Neural progenitor cell (in vitro differentiated cells): ENCODE data around the gene SWI5. TPM values are rescaled to one million over a fixed set of nuclear protein-coding genes. Genes with fewer than 3 reads are reported as not detected.
"Not testable (repeated sequence)": the region's sequence is repeated elsewhere in the genome, so short reads cannot be mapped to it uniquely, and the experiment has no call there.

Source experiments
- DNase-seq: peaks from one replicate; pipeline ENCODE4 v3.0.0-alpha.2; 2016; ENCODE audit warnings: low spot score
- H2AFZ ChIP-seq: fragments of 200-600 bp; sonication (generic); replicated peaks from 2 replicates; pipeline ENCODE4 v1.6.1; 2016; ENCODE audit warnings: antibody characterized with exemption
- H3F3A ChIP-seq: fragments of 200-600 bp; sonication (generic); 2 replicates; pipeline ENCODE4 v1.6.1; 2016; ENCODE audit warnings: antibody characterized with exemption, low read depth
- H3K27ac ChIP-seq: fragments of 200-600 bp; sonication (generic); 2 replicates; pipeline ENCODE4 v1.5.1; 2016; ENCODE audit warnings: mild to moderate bottlenecking
- H3K27me3 ChIP-seq: fragments of 200-600 bp; sonication (generic); 2 replicates; pipeline ENCODE4 v1.6.1; 2016; ENCODE audit warnings: mild to moderate bottlenecking, moderate library complexity
- H3K36me3 ChIP-seq: fragments of 200-600 bp; sonication (generic); 2 replicates; pipeline ENCODE4 v1.5.1; 2016
- H3K4me1 ChIP-seq: fragments of 200-600 bp; sonication (generic); 2 replicates; pipeline ENCODE4 v1.6.1; 2016; ENCODE audit warnings: mixed run types
- H3K4me2 ChIP-seq: fragments of 200-600 bp; sonication (generic); 2 replicates; pipeline ENCODE4 v1.6.1; 2016
- H3K4me3 ChIP-seq: fragments of 200-600 bp; sonication (generic); 2 replicates; pipeline ENCODE4 v1.5.1; 2016
- H3K79me2 ChIP-seq: fragments of 200-600 bp; sonication (generic); 2 replicates; pipeline ENCODE4 v1.6.1; 2016; ENCODE audit warnings: low read depth
- H3K9ac ChIP-seq: fragments of 200-600 bp; sonication (generic); 2 replicates; pipeline ENCODE4 v1.6.1; 2016
- H3K9me3 ChIP-seq: fragments of 200-600 bp; sonication (generic); 2 replicates; pipeline ENCODE4 v1.5.1; 2016; ENCODE audit warnings: low read depth
- H4K20me1 ChIP-seq: fragments of 200-600 bp; sonication (generic); 2 replicates; pipeline ENCODE4 v1.6.1; 2016; ENCODE audit warnings: low read depth
- H3K27ac Mint-ChIP-seq: 3 replicates; pipeline ENCODE4 v1.8.0; 2021; ENCODE audit warnings: mixed read lengths
- H3K27me3 Mint-ChIP-seq: 2 replicates; pipeline ENCODE4 v1.8.0; 2022; ENCODE audit warnings: low read depth, mild to moderate bottlenecking, inconsistent platforms, moderate library complexity, mixed read lengths; ENCODE audit not compliant: insufficient read depth
- H3K36me3 Mint-ChIP-seq: 3 replicates; pipeline ENCODE4 v1.8.0; 2021; ENCODE audit warnings: mixed read lengths
- H3K4me1 Mint-ChIP-seq: 3 replicates; pipeline ENCODE4 v1.8.0; 2021; ENCODE audit warnings: mixed read lengths
- H3K4me3 Mint-ChIP-seq: 3 replicates; pipeline ENCODE4 v1.8.0; 2021; ENCODE audit warnings: mild to moderate bottlenecking, moderate library complexity, mixed read lengths
- H3K9me3 Mint-ChIP-seq: 3 replicates; pipeline ENCODE4 v1.8.0; 2020; ENCODE audit warnings: mixed read lengths
- EZH2 ChIP-seq: fragments of 200-600 bp; sonication (generic); IDR thresholded peaks from 2 replicates; pipeline ENCODE4 v1.6.1; 2017; ENCODE audit warnings: antibody characterized with exemption, mild to moderate bottlenecking, moderate library complexity
- EZH2phosphoT487 ChIP-seq: fragments of 200-600 bp; sonication (generic); IDR thresholded peaks from 2 replicates; pipeline ENCODE4 v1.6.1; 2017; ENCODE audit warnings: antibody characterized with exemption
- total RNA-seq: library from RNA; depleted of rRNA; stranded (reverse); fragments of >200 nt; gene quantifications from 2 replicates; pipeline ENCODE4 v1.2.3, GENCODE V29; 2015; ENCODE audit warnings: low replicate concordance
- TF ChIP-seq, protein P1 (sequence below): fragments of 200-600 bp; sonication (generic); IDR thresholded peaks from 2 replicates; pipeline ENCODE4 v1.5.1; 2017; ENCODE audit warnings: antibody characterized with exemption, mild to moderate bottlenecking

Gene SWI5
- total RNA-seq, 1 donor from 2014 or later, result 15.0 TPM

DNA sequence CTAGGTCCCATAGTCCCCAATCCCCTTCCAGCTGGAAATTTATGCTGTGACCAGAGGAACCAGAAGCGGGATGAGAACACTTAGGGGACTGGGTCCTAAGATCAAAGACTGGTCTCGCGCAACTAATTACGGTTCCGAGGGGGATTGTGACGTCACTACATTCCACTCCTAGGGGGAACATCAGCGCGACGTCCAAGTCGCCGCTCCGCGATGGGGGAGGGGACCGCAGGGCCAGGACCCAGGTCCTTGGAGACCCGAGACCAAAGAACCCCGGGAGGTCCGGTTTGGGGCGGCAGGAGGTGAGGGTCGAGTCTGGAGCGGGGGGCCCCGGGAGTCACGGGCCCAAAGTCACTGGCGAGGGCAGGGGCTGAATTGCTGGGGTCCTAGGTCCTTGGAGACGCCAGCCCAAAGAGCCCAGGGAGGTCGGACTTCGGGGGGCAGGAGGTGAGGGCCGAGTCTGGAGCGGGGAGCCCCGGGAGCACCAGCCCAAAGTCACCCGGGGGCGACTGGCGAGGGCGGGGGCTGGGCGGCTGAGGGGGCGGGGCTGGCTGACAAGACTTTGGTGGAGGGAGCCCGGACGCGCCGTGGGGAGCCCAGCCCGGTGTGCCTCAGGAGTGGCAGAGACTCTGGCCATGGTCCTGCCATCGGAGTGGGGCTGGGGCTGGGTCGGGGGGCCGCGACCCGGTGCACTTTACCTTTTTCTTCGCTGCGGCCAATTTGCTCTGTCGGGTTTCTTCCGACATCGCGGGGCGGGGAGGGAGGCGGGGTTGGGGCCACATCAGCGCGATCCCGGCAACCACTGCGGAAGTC lies 673 bp upstream of the SWI5 start, which contains the start of gene GOLGA2:
Gene GOLGA2, minus strand, starts transcription at position 810 of the 810 bp plus-strand sequence. Its CDS starts 31 bp downstream, at position 779.
- Mint-ChIP-seq H3K27me3 (no peaks in the 10 kb centered on the region), H3K4me1 (peaks cover 26% of the 10 kb centered on the region), H3K4me3 (peak within 1 kb of the TSS; percentile 92), H3K27ac (peak within 1 kb of the TSS; percentile 93), H3K36me3 (peaks cover 14% of the 10 kb centered on the region), H3K9me3 (no peaks in the 10 kb centered on the region)
- Histone ChIP-seq H3K27me3 (no peaks in the 10 kb centered on the region), H2AFZ (peak within 1 kb of the TSS; percentile 81), H4K20me1 (peaks cover 14% of the 10 kb centered on the region), H3K36me3 (no peaks in the 10 kb centered on the region), H3K9me3 (no peaks in the 10 kb centered on the region), H3K27ac (no peak within 1 kb of the TSS), H3K79me2 (peaks cover 21% of the 10 kb centered on the region), H3K9ac (peak within 1 kb of the TSS; percentile 61), H3K4me1 (peaks cover 6% of the 10 kb centered on the region), H3F3A (no peaks in the 10 kb centered on the region), H3K4me3 (peak within 1 kb of the TSS; percentile 82), H3K4me2 (peak within 1 kb of the TSS; percentile 84)
- TF ChIP-seq, protein P1, sequence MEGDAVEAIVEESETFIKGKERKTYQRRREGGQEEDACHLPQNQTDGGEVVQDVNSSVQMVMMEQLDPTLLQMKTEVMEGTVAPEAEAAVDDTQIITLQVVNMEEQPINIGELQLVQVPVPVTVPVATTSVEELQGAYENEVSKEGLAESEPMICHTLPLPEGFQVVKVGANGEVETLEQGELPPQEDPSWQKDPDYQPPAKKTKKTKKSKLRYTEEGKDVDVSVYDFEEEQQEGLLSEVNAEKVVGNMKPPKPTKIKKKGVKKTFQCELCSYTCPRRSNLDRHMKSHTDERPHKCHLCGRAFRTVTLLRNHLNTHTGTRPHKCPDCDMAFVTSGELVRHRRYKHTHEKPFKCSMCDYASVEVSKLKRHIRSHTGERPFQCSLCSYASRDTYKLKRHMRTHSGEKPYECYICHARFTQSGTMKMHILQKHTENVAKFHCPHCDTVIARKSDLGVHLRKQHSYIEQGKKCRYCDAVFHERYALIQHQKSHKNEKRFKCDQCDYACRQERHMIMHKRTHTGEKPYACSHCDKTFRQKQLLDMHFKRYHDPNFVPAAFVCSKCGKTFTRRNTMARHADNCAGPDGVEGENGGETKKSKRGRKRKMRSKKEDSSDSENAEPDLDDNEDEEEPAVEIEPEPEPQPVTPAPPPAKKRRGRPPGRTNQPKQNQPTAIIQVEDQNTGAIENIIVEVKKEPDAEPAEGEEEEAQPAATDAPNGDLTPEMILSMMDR, result no peak
- TF ChIP-seq EZH2phosphoT487, result no peak
- no peak for TF ChIP-seq EZH2
- peak; percentile 82 for DNase-seq

DNA sequence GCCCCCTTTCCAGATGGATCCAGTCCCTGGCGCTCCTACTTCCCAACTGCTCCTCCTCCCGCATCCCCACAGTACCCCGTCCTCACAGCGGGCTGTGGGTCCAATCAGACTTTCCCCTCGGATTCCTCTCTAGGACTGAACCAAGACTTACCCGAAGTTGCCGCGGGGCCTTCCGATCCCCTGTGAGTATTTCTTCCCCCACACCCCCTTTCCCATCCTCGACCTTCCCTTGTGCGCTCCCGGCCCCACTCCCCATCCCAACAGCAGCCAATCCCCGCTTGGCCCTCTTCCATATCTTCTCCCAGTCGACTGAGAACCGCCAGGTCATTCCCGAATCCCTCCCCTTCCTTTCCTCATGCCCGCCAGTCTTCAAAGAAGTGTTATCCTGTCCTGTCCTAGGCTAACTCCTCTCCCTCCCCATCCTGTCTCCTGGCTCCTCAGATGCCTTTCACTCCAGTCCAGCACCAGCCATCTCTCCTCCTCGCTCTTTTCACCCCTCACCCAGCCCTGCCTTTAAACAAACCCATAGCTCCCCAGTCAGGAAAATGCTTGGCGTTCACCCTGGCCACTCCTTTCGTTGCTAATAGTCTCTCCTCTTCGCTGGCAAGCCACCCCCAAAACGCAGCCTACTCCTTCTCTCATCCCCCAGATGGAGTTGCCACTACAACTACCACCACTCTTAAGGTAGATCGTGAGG lies 646 bp downstream of the SWI5 start:
- H3K27ac ChIP-seq, result no peak overlapping the region
- DNase-seq, result peak; percentile 61
- peak overlapping the region; percentile 82 for H3K4me3 ChIP-seq
- Mint-ChIP-seq H3K36me3 (peaks cover 14% of the 10 kb centered on the region), H3K27ac (peak overlapping the region; percentile 34), H3K27me3 (no peaks in the 10 kb centered on the region), H3K4me1 (peaks cover 26% of the 10 kb centered on the region), H3K9me3 (no peaks in the 10 kb centered on the region), H3K4me3 (peak overlapping the region; percentile 92)
- peaks cover 6% of the 10 kb centered on the region for H3K4me1 ChIP-seq
- H3K27me3 ChIP-seq, result no peaks in the 10 kb centered on the region
- H3K4me2 ChIP-seq, result peak overlapping the region; percentile 73
- H3K9me3 ChIP-seq, result no peaks in the 10 kb centered on the region
- peak overlapping the region; percentile 41 for H3K9ac ChIP-seq
- no peaks in the 10 kb centered on the region for H3K36me3 ChIP-seq
- no peaks in the 10 kb centered on the region for H3F3A ChIP-seq
- peak overlapping the region; percentile 21 for H2AFZ ChIP-seq
- H4K20me1 ChIP-seq, result peaks cover 14% of the 10 kb centered on the region
- TF ChIP-seq, protein P1, result no peak
- peaks cover 21% of the 10 kb centered on the region for H3K79me2 ChIP-seq

DNA sequence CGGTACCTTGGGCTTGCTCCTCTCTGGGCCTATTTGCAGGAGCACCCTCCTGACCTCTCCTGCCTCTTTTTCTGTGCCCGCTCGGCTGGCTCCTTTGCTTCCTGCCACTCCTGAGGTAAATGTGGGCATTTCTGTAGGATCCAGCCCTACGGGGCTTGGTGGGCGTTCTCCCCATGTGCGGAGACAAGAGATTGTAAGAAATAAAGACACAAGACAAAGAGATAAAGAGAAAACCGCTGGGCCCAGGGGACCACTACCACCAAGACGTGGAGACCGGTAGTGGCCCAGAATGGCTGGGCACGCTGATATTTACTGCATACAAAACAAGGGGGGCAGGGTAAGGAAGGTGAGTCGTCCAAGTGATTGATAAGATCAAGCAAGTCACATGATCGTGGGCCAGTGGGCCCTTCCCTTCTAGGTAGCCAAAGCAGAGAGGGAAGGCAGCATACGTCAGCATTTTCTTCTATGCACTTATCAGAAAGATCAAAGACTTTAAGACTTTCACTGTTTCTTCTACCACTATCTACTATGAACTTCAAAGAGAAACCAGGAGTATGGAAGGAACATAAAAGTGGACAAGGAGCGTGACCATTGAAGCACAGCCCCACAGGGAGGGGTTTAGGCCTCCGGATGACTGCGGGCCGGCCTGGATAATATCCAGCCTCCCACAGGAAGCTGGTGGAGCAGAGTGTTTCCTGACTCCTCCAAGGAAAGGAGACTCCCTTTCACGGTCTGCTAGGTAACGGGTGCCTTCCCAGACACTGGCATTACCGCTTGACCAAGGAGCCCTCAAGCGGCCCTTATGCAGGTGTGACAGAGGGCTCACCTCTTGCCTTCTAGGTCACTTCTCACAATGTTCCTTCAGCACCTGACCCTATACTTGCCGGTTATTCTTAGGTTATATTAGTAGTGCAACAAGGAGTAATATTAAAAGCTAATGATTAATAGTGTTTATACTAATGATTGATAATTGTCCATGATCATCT lies 3.3 kb downstream of the SWI5 start:
- H3K4me3 ChIP-seq, H3K4me1 ChIP-seq, H2AFZ ChIP-seq, H3K36me3 ChIP-seq, H3K4me2 ChIP-seq, H3K27me3 ChIP-seq, H3K9ac ChIP-seq, H3K9me3 Mint-ChIP-seq, H3K27ac ChIP-seq, DNase-seq, H3K9me3 ChIP-seq, H3K36me3 Mint-ChIP-seq, H3K27me3 Mint-ChIP-seq, H4K20me1 ChIP-seq, H3K4me3 Mint-ChIP-seq, H3F3A ChIP-seq: not testable (repeated sequence)
- Mint-ChIP-seq H3K27ac (peak overlapping the region; percentile 87), H3K4me1 (peaks cover 22% of the 10 kb centered on the region)
- H3K79me2 ChIP-seq, result peaks cover 19% of the 10 kb centered on the region
